Measurements from ENCODE around the gene PACSIN1.
"Not testable (repeated sequence)": the region's sequence is repeated elsewhere in the genome, so short reads cannot be mapped to it uniquely, and the experiment has no call there.

PACSIN1 gene

GRCh38 chr6:34486106-34486740, 20.3 kb downstream of the PACSIN1 start:
- no peak for DNase-seq

- DNase-seq, result not testable (repeated sequence)
These were observed 21.0 kb downstream of the PACSIN1 start for GRCh38 chr6:34486886-34487285.

GRCh38 chr6:34487536-34487935, 21.7 kb downstream of the PACSIN1 start:
- no peak for DNase-seq

GRCh38 chr6:34489207-34489805, 23.4 kb downstream of the PACSIN1 start:
- no peak for DNase-seq

GRCh38 chr6:34490390-34491090, 24.7 kb downstream of the PACSIN1 start:
- no peak for DNase-seq

- no peak for DNase-seq
These were observed 25.2 kb downstream of the PACSIN1 start for GRCh38 chr6:34491091-34491430.

- no peak for DNase-seq
These were observed 27.5 kb downstream of the PACSIN1 start for GRCh38 chr6:34493344-34493743.

- DNase-seq, result no peak
These were observed 29.1 kb downstream of the PACSIN1 start for GRCh38 chr6:34494973-34495372.

GRCh38 chr6:34496103-34496685, 30.3 kb downstream of the PACSIN1 start:
- DNase-seq, result no peak

GRCh38 chr6:34497411-34497810, 31.5 kb downstream of the PACSIN1 start:
- no peak for DNase-seq

- no peak for DNase-seq
These were observed 40.8 kb downstream of the PACSIN1 start for GRCh38 chr6:34506718-34507117.

GRCh38 chr6:34508425-34508824, 42.5 kb downstream of the PACSIN1 start:
- no peak for DNase-seq

GRCh38 chr6:34509782-34510181, 43.9 kb downstream of the PACSIN1 start:
- DNase-seq, result no peak

GRCh38 chr6:34510299-34510698, 44.4 kb downstream of the PACSIN1 start:
- no peak for DNase-seq

GRCh38 chr6:34511214-34511914, 45.5 kb downstream of the PACSIN1 start:
- no peak for DNase-seq

GRCh38 chr6:34511915-34512737, 46.2 kb downstream of the PACSIN1 start:
- DNase-seq, result no peak

GRCh38 chr6:34512738-34513115, 46.9 kb downstream of the PACSIN1 start:
- DNase-seq, result no peak

- DNase-seq, result no peak
These were observed 47.8 kb downstream of the PACSIN1 start for GRCh38 chr6:34513646-34514045.

GRCh38 chr6:34514112-34514511, 48.2 kb downstream of the PACSIN1 start:
- DNase-seq, result no peak

GRCh38 chr6:34514593-34515472, 49.0 kb downstream of the PACSIN1 start:
- DNase-seq, result peak; percentile 25
